Measurements from ENCODE around the gene SPATA13. TPM values are rescaled to one million over a fixed set of nuclear protein-coding genes. Genes with fewer than 3 reads are reported as not detected.

Gene SPATA13
- total and polyA plus RNA-seq, 2 donors (not counting 1 experiment from before 2014, with no cell fraction given): 5.7 to 8.3 TPM

DNA sequence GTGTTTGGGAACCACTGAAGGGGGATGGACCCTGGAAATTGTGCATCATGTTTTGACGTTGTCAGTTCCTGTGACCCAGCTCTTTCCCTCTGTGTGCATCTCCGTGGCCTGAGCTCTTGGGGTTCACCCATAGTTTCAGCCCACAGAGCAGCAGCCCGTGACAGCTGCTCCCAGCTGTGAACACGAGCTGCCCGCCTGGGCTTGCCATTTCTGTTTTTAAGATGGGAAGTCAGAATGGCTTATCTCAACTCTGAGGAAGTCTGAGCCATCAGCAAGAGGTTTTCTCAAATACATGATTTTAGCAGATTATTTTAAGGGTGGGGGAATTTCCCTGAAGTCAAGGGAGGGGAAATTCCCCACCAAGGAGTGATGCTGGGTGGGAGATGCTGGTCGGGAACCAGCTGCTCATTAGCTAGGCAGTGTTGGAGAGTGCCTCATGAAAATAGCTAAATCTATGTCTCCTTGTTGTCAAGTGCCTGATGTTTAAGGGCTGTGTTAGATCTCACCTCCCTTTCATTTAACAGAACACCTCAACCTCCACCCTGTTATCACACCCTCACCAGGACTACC is 114.0 kb downstream of the SPATA13 start:
- H3K4me2 ChIP-seq (replicated peaks; ENCODE audit: low read depth, low read length, poor library complexity, severe bottlenecking): peak overlapping the region; percentile 41
- no peaks in the 10 kb centered on the region for H3K9me3 ChIP-seq (ENCODE audit: control extremely low read depth in 1 of 3, control insufficient read depth in 2 of 3, insufficient read depth in 1 of 3, low read length in 2 of 3)
- peak overlapping the region in 1 of 5 experiments; percentile 38 for H3K4me3 ChIP-seq (ENCODE audit: control extremely low read depth in 1 of 5, extremely low read depth in 1 of 5, insufficient read depth in 1 of 5, low read depth in 2 of 5, low read length in 4 of 5)
- ChIA-PET POLR2A (interaction anchor here (0.9 kb wide), 1 partner anchor 8 kb away, joined by 3 read pairs; no protein-coding TSS in a partner anchor), CTCF (interaction anchor here (0.8 to 2.5 kb wide), 4 partner anchors 10 to 385 kb away, joined by 3 to 12 read pairs (median 3); partner anchors contain the start of gene MIPEP)
- Mint-ChIP-seq H3K4me3 (peak overlapping the region; percentile 61), H3K27ac (peak overlapping the region; percentile 91), H3K4me1 (peaks cover 64% of the 10 kb centered on the region), H3K9me3 (ENCODE audit: insufficient read depth) (no peaks in the 10 kb centered on the region), H3K27me3 (no peaks in the 10 kb centered on the region)
- no peaks in the 10 kb centered on the region for H3K36me3 ChIP-seq (replicated peaks in 1 of 2; ENCODE audit: control extremely low read depth in 1 of 2, control insufficient read depth in 1 of 2, extremely low read depth in 1 of 2, insufficient read depth in 2 of 2, low read length in 1 of 2)
- DNase-seq (peak; percentile 87), ATAC-seq (ENCODE audit: low read depth) (peak; percentile 63)
- intact Hi-C loops (cut with micrococcal nuclease): loop anchor here (5.0 to 10.0 kb wide), 7 partner anchors 47 to 1980 kb away; partner anchors contain the start of genes CDK8, MTMR6 and PARP4
- peaks cover 54 to 67% of the 10 kb centered on the region in 2 donors for H3K4me1 ChIP-seq (ENCODE audit: control insufficient read depth in 2 of 2, insufficient read depth in 2 of 2, low read length in 2 of 2)
- 0% methylated on average over 5 of the region's 6 CpGs for WGBS (ENCODE audit: insufficient coverage)
- H4K20me1 ChIP-seq (ENCODE audit: control insufficient read depth, insufficient read depth, low read length, poor library complexity, severe bottlenecking): no peaks in the 10 kb centered on the region
- H3K27me3 ChIP-seq (replicated peaks in 1 of 4; ENCODE audit: control extremely low read depth in 1 of 4, control insufficient read depth in 3 of 4, insufficient read depth in 4 of 4, low read length in 3 of 4): no peaks in the 10 kb centered on the region
- no peak overlapping the region for H2AFZ ChIP-seq (ENCODE audit: insufficient read depth, low read depth, low read length, poor library complexity, severe bottlenecking)
- TF ChIP-seq, protein P1, sequence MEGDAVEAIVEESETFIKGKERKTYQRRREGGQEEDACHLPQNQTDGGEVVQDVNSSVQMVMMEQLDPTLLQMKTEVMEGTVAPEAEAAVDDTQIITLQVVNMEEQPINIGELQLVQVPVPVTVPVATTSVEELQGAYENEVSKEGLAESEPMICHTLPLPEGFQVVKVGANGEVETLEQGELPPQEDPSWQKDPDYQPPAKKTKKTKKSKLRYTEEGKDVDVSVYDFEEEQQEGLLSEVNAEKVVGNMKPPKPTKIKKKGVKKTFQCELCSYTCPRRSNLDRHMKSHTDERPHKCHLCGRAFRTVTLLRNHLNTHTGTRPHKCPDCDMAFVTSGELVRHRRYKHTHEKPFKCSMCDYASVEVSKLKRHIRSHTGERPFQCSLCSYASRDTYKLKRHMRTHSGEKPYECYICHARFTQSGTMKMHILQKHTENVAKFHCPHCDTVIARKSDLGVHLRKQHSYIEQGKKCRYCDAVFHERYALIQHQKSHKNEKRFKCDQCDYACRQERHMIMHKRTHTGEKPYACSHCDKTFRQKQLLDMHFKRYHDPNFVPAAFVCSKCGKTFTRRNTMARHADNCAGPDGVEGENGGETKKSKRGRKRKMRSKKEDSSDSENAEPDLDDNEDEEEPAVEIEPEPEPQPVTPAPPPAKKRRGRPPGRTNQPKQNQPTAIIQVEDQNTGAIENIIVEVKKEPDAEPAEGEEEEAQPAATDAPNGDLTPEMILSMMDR (IDR thresholded peaks at IDR 0.05): no peak
- TF ChIP-seq EZH2 (IDR thresholded peaks at IDR 0.05; ENCODE audit: borderline replicate concordance, insufficient read depth, low read depth, low read length, poor library complexity, severe bottlenecking): no peak
- peak overlapping the region; percentile 80 for H3K27ac ChIP-seq (ENCODE audit: low read length in 2 of 2)
- peaks cover 18% of the 10 kb centered on the region for H3K79me2 ChIP-seq (ENCODE audit: control insufficient read depth, insufficient read depth, low read length)
- H3K9ac ChIP-seq (ENCODE audit: low read length): peak overlapping the region; percentile 7

DNA sequence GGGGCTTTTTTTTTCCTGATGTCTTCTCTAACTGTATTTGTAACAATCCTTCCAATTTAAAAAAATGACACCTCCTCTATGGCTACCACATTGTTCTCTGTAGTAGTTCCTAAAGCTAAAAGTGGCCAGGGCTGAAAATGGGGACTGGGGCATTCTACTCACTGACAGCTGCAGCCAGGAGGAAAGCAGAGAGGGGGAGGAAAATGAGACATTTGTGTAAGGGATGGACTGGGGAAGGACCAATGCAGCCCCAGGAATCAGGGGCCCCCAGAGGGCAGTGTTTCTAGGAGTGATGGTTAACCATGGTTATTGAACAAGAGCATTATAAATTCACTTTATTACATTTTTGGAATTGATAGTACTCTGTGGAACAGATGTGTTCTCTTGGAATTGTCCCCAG is 114.5 kb downstream of the SPATA13 start:
- Histone ChIP-seq H4K20me1 (ENCODE audit: control insufficient read depth, insufficient read depth, low read length, poor library complexity, severe bottlenecking) (no peaks in the 10 kb centered on the region), H3K4me2 (replicated peaks; ENCODE audit: low read depth, low read length, poor library complexity, severe bottlenecking) (peak overlapping the region; percentile 41), H3K9me3 (ENCODE audit: control extremely low read depth in 1 of 3, control insufficient read depth in 2 of 3, insufficient read depth in 1 of 3, low read length in 2 of 3) (no peaks in the 10 kb centered on the region), H3K79me2 (ENCODE audit: control insufficient read depth, insufficient read depth, low read length) (peaks cover 18% of the 10 kb centered on the region), H3K9ac (ENCODE audit: low read length) (peak overlapping the region; percentile 1), H3K27me3 (replicated peaks in 1 of 4; ENCODE audit: control extremely low read depth in 1 of 4, control insufficient read depth in 3 of 4, insufficient read depth in 4 of 4, low read length in 3 of 4) (no peaks in the 10 kb centered on the region), H3K36me3 (replicated peaks in 1 of 2; ENCODE audit: control extremely low read depth in 1 of 2, control insufficient read depth in 1 of 2, extremely low read depth in 1 of 2, insufficient read depth in 2 of 2, low read length in 1 of 2) (no peaks in the 10 kb centered on the region), H3K27ac (ENCODE audit: low read length in 2 of 2) (peak overlapping the region; percentile 80), H2AFZ (ENCODE audit: insufficient read depth, low read depth, low read length, poor library complexity, severe bottlenecking) (no peak overlapping the region), H3K4me3 (ENCODE audit: control extremely low read depth in 1 of 5, extremely low read depth in 1 of 5, insufficient read depth in 1 of 5, low read depth in 2 of 5, low read length in 4 of 5) (peak overlapping the region in 1 of 5 experiments; percentile 38), H3K4me1 (ENCODE audit: control insufficient read depth in 2 of 2, insufficient read depth in 2 of 2, low read length in 2 of 2) (peaks cover 53 to 67% of the 10 kb centered on the region in 2 donors)
- TF ChIP-seq, protein P1 (IDR thresholded peaks at IDR 0.05): no peak
- TF ChIP-seq EZH2 (IDR thresholded peaks at IDR 0.05; ENCODE audit: borderline replicate concordance, insufficient read depth, low read depth, low read length, poor library complexity, severe bottlenecking): no peak
- intact Hi-C loops (cut with micrococcal nuclease): loop anchor here (10.0 kb wide), 2 partner anchors 1010 to 1980 kb away; partner anchors contain the start of genes CDK8 and MTMR6
- Mint-ChIP-seq H3K27ac (peak overlapping the region; percentile 91), H3K27me3 (no peaks in the 10 kb centered on the region), H3K4me1 (peaks cover 61% of the 10 kb centered on the region), H3K4me3 (peak overlapping the region; percentile 61), H3K9me3 (ENCODE audit: insufficient read depth) (no peaks in the 10 kb centered on the region)
- CTCF ChIA-PET: interaction anchor here (0.9 to 2.5 kb wide), 3 partner anchors 11 to 47 kb away, joined by 3 to 12 read pairs (median 3); no protein-coding TSS in a partner anchor
- POLR2A ChIA-PET: no interaction called here
- ATAC-seq (ENCODE audit: low read depth) (no peak), DNase-seq (no peak)

All from B cell (primary cell).